Mononuclear cell (primary cell): ENCODE data around the gene SLC38A8. TPM values are rescaled to one million over a fixed set of nuclear protein-coding genes. Genes with fewer than 3 reads are reported as not detected.

Experiments
- H3K27me3 ChIP-seq: 2 replicates; pipeline ENCODE4 v1.6.0; 2011; ENCODE audit warnings: low read length, control low read depth; ENCODE audit not compliant: insufficient read depth
- H3K4me1 ChIP-seq: 2 replicates; pipeline ENCODE4 v1.5.1; 2011; ENCODE audit warnings: mild to moderate bottlenecking, low read length, control low read depth; ENCODE audit not compliant: insufficient read depth
- H3K4me3 ChIP-seq: 2 replicates; pipeline ENCODE4 v1.5.1; 2011; ENCODE audit warnings: mild to moderate bottlenecking, low read length, moderate library complexity
- H3K9me3 ChIP-seq: 2 replicates; pipeline ENCODE4 v1.5.1; 2011; ENCODE audit warnings: low read depth, mild to moderate bottlenecking, control low read depth, low read length
- total RNA-seq: library from RNA; depleted of rRNA; stranded (reverse); fragments of >200 nt; gene quantifications from one replicate; pipeline ENCODE4 v1.2.3, GENCODE V29; 2012

The SLC38A8 gene
- total RNA-seq, 1 donor = not detected

DNA sequence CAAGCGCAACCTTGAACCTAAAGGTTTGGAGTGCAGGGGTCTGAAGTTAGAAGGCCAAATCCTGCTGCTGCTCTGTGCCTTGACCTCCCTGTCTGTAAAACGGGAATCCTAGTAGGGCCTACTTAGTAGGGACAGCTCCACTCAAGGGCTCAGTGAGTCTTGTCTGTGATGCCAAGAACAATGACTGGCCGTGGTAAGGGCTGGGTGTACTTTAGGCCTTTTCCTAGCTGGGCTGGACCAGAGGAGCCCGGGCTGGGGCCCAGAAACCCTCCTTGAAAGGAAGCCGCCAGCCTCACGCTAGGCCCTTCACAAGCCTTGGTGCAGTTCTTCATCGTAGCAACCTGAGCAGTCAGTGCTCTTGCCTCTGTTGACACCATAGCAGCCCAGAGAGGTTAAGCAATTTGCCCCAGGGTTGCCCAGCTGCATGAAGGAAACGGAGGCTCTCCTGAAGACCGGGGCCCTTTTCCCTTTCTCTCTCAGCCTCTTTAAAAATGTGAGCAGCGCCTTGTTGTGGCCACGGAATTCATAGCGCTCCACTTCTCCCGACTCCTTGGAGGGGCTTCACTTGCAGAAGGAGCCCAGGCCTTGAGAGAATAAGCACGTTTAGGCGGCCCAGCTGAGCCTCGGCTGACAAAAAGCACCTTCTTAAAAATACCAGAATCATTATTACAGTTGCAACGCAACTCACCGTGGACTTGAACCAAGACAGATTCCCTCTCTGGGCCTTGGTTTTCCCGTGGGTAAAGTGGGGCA is 70.2 kb downstream of the SLC38A8 start:
- H3K27me3 ChIP-seq = peaks cover 2% of the 10 kb centered on the region
- H3K9me3 ChIP-seq = no peaks in the 10 kb centered on the region
- no peaks in the 10 kb centered on the region for H3K4me1 ChIP-seq
- no peak overlapping the region for H3K4me3 ChIP-seq

DNA sequence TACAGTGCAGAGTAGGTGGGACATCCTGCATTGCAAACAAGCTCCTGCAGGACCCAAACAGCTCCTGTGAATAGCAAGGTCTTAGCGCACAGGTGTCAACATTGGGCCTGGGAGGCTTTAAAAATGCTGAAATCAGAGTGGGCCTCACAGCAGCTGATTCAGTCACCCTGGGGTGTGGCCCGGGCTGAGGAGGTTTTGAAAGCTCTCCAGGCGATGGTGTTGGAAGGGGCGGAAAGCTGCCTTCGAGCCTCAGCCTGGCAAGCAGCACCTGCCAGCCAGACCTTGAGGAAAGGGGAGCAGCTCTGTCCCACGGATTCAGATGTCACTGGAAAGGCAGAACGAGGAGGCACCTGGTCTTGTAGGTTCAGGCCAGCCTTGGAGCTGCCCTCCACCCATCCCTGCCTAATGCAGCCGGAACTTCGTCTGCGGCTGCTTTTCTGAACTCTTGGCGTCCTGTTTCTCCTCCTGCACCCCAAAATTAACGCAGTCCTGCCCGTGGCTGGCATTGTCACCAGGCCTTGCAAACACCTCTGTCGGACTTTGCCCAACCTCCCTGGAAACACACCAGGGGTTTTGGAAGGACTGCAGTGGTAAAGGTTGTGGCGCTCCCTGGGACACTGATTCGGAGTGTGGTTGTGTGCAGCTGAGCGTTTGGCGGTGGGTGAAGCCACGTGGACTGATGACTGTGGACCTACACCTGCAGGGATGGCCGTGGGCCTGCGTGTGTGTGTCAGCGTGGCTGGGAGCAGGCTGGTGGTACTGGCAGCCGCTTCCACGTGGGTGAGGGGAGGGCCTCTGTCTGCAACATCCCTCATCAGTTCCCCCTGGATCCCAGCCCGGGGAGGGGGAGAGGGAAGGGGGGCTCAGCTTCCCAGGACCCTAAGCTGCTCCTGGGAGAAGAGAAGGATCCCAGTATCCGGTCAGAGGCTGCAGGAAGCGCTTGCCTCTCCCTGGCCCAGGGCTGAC is 71.1 kb downstream of the SLC38A8 start:
- peaks cover 2% of the 10 kb centered on the region for H3K27me3 ChIP-seq
- H3K4me3 ChIP-seq = no peak overlapping the region

DNA sequence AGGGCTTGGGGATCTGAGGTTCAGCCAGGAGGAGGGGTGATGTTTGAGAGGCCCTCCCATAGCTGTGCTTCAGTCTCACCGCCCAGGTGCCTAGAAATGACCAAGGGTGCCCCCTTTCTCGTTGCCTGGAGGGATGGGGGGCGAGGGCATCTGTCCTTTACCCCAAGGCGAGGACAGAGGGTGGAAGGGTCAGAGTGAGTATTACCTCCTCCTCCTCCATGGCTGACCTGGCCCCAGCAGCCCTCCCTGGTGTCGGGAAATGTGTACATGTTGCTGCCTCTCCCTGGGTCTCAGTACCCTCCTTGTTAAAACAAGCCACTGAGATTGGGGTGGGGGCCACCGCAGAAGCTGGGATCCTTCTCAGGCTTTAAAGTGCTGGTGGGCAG is 72.2 kb downstream of the SLC38A8 start:
- Histone ChIP-seq H3K9me3 (no peaks in the 10 kb centered on the region), H3K4me3 (no peak overlapping the region), H3K4me1 (no peaks in the 10 kb centered on the region), H3K27me3 (peaks cover 2% of the 10 kb centered on the region)

More for the DNA sequence above, 71.1 kb downstream of the SLC38A8 start:
- no peaks in the 10 kb centered on the region for H3K9me3 ChIP-seq
- H3K4me1 ChIP-seq = no peaks in the 10 kb centered on the region

DNA sequence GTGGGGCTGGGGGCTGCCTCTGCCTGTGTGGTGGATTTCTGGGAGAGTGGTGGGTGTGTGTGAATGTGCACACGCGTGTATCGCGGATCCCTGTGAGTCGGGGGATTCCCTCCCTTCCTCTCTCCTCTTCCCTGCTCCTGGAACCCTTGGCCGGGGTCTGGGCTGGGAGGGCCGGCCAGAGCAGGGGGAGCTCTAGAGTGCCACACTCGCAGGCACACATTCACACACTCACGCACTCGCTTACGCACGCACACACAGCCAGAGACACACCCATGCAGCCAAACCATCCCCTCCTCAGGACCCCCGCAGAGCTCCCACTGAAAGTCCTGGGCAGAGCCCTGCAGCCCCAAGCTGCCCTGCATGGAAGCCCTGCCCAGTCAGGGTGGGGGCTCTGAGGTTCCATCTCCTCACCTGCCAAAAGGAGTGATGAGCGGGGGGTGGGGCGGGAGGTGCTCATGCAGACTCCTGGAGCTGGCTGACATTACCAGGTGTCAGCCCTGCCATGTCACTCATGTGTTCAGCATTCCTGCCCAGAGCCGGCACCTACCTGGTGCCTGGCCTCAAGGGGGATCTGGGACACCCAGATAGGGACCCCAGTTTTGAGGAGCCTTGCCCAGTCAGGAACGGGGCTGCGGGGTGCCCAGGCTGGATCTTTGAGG is 72.7 kb downstream of the SLC38A8 start:
- Histone ChIP-seq H3K4me3 (no peak overlapping the region), H3K27me3 (peaks cover 2% of the 10 kb centered on the region), H3K4me1 (no peaks in the 10 kb centered on the region), H3K9me3 (no peaks in the 10 kb centered on the region)

DNA sequence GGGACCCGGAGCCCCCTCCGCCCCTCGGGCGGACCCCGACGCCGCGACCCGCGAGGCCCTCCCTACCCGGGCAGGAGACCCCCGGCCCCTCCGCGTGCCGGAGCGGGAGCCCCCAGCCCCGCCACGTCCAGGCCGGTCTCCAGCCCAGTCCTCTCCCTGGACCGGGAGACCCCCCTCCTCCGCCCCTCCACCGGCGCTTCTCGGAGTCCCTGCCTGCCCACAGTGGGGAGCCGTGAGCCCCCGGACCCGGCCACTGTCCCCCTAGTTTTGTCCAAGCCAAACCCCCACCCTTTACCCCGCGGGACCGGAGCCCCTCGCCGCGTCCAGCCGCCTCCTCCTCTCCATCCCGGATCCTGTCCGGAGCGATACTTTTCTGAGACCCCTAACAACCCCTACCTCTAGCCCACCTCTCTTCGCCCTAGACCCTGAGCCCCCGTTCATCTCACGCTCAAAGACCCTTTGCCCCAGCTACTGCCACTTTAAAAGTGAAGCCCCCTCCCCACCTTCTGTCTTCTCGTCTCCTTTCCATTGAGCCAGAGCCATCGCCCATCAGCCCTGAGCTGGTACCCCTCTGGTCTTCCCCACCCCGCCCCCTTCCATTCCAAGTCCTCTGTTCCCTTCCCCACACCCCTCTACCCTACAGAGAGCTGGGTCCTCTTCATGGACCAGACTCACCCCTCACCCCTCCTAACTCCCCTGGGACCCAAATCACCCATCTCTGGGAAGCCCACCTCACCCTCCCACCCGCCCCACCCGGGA is 73.5 kb downstream of the SLC38A8 start:
- Histone ChIP-seq H3K4me3 (no peak overlapping the region), H3K9me3 (no peaks in the 10 kb centered on the region), H3K4me1 (no peaks in the 10 kb centered on the region), H3K27me3 (peaks cover 2% of the 10 kb centered on the region)

DNA sequence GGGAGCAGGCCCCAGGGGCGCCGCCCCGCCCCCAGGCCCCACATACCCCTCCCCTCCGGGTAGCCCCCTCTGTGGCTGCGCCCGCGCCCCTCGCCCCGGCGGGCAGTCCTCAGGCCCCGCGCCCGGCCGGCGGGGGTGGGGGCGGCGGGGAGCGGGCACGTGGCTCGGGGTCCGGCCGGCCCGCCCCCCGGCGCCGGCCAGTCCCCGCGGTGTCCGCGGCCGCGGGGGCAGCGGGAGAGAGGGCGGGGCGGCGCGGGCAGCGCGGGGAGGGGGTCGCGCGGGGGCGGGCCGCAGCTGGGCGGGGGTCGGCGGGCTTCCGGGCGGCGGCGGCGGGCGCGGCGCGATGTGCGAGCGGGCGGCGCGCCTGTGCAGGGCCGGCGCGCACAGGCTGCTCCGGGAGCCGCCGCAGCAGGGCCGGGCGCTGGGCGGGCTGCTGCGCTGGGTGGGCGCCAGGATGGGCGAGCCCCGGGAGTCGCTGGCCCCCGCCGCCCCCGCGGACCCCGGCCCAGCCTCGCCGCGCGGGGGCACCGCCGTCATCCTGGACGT is 74.2 kb downstream of the SLC38A8 start:
- Histone ChIP-seq H3K27me3 (peaks cover 2% of the 10 kb centered on the region), H3K9me3 (no peaks in the 10 kb centered on the region), H3K4me1 (no peaks in the 10 kb centered on the region), H3K4me3 (no peak overlapping the region)

DNA sequence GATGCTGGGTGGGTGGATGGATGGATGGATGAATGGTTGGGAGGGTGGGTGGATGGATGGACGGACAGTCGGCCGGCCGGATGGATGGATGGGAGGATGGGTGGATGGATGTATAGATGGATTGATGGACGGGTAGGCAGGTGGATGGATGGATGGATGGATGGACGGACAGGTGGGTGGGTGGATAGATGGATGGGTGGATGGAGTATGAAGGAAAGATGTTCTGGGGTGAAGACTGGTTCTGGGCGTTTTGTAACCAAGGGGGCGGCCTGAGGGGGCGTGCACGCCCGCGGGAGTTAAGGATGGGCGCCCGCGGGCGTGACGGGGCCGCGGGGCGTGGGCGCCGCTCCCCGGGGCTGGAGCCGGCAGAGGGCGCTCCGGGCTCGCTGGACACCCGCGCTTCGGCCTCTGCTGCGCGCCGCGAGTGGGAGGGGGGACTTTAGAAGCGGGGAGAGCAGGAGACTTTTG is 74.7 kb downstream of the SLC38A8 start, which contains the start of gene NECAB2:
Gene NECAB2, plus strand, starts transcription at position 407 of the 468 bp plus-strand sequence. CDS start 405 bp downstream, outside the sequence.
- peaks cover 2% of the 10 kb centered on the region for H3K27me3 ChIP-seq
- no peak within 1 kb of the TSS for H3K4me3 ChIP-seq
- H3K4me1 ChIP-seq = no peaks in the 10 kb centered on the region
- no peaks in the 10 kb centered on the region for H3K9me3 ChIP-seq

DNA sequence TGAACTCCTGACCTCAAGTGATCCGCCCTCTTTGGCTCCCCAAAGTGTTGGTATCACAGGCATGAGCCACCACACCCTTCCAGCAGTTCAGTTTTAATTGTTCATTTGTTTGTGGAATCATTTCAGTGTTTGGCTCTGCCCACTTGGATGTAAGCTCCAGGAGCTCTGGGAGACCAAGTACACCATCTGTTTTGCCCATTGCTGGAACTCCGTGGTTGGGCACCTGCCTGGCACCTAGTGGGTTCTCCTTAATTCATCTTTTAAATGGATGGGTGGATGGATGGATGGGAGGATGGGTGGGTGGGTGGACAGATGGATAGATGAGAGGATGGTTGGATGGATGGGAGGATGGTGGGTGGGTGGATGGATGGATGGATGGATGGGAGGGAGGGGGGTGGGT is 75.5 kb downstream of the SLC38A8 start:
- Histone ChIP-seq H3K4me1 (no peaks in the 10 kb centered on the region), H3K4me3 (no peak overlapping the region), H3K9me3 (no peaks in the 10 kb centered on the region), H3K27me3 (peaks cover 2% of the 10 kb centered on the region)

DNA sequence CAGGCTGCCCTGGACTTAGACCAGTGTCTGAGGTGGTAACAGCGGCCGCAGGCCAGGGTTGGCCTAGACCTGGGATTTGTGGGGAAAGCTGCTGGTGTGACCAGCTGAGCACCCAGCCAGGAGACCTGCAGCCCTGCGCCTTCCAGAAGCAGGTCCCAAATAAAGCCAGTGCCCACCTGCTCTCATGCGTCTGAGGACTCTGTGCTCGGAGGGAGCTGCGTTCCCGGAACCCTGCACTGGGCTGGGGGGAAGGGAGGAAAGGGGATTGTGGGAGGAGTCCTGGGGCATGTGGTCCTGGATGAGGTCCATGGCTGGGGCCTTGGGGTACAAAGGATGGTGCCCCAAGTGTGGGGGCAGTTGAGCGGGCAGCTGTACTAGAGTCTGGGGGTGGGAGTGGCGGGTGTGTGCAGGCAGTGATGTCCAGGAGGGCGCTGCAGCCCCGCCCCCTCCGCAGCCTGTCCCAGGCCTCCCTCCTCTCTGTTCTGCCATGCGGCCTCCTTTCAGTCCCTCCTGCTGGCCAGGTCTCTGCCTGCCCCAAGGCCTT is 76.4 kb downstream of the SLC38A8 start:
- no peaks in the 10 kb centered on the region for H3K9me3 ChIP-seq

DNA sequence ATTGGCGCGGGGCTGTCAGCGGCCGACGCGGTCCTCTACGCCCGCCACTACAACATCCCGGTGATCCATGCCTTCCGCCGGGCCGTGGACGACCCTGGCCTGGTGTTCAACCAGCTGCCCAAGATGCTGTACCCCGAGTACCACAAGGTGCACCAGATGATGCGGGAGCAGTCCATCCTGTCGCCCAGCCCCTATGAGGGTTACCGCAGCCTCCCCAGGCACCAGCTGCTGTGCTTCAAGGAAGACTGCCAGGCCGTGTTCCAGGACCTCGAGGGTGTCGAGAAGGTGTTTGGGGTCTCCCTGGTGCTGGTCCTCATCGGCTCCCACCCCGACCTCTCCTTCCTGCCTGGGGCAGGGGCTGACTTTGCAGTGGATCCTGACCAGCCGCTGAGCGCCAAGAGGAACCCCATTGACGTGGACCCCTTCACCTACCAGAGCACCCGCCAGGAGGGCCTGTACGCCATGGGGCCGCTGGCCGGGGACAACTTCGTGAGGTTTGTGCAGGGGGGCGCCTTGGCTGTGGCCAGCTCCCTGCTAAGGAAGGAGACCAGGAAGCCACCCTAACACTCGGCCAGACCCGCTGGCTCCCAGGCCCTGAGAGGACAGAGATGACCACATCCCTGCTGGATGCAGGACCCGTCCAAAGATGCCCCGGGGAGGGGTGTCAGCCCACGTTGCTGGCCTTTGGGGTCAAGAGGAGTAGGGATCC is 77.0 kb downstream of the SLC38A8 start:
- Histone ChIP-seq H3K9me3 (no peaks in the 10 kb centered on the region), H3K4me1 (no peaks in the 10 kb centered on the region), H3K27me3 (peaks cover 2% of the 10 kb centered on the region), H3K4me3 (no peak overlapping the region)

More for the DNA sequence above, 76.4 kb downstream of the SLC38A8 start:
- Histone ChIP-seq H3K27me3 (peaks cover 2% of the 10 kb centered on the region), H3K4me1 (no peaks in the 10 kb centered on the region), H3K4me3 (no peak overlapping the region)

DNA sequence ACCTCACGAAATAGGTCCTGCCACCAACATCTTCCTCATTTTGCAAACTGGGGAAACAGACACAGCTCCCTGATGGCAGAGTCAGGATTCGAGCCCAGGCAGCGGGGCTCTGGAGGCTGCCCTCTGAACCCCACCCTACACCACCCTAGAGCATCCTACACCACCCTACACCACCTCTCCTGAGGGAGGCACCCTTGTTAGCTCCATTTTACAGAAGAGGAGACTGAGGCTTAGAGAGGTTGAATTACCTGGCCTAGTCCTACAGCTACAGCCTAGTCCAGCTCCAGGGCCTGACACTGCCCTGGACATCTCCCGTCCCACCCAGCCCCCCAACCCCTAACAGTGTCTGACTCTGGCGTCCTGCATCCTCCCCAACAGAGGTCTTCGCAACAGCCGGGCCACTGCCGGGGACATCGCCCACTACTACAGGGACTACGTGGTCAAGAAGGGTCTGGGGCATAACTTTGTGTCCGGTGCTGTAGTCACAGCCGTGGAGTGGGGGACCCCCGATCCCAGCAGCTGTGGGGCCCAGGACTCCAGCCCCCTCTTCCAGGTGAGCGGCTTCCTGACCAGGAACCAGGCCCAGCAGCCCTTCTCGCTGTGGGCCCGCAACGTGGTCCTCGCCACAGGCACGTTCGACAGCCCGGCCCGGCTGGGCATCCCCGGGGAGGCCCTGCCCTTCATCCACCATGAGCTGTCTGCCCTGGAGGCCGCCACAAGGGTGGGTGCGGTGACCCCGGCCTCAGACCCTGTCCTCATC is 77.7 kb downstream of the SLC38A8 start:
- Histone ChIP-seq H3K9me3 (no peaks in the 10 kb centered on the region), H3K27me3 (peaks cover 2% of the 10 kb centered on the region), H3K4me1 (no peaks in the 10 kb centered on the region), H3K4me3 (no peak overlapping the region)

DNA sequence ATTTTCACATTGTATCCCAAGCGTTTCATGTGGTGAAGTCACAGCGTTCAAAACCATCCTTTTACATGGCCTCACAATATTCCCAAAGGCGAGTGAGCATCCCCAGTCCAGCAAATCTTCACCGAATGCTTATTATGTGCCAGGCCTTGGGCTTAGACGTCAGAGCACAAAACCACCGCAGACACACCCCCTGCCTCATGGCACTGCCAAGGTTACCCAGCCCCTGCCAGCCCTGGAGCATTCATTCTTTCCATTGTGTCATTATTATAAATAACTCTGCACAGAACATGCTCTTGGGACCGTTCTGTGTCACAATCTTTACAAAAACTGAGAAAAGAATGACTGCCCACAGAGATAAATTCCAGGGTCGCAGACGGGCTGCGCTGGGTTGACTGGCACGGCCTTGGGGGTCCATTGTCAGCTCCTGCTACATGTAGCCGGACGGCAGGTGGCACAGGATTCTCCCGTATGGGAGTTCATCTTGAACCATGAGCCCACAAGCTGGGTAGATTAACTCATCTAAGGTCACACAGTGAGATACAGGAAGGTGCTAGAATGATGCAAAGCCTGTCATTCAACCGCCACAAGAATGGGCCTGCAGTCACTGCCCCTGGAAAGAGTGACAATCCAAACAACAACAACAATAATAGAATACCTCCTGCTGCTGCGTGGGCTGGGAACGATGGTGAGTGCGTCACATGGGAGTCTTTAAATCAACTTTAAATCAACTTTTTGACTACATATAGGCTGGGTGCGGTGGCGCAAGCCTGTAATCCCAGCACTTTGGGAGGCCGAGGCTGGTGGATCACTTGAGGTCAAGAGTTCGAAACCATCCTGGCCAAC is 79.1 kb downstream of the SLC38A8 start:
- Histone ChIP-seq H3K9me3 (no peaks in the 10 kb centered on the region), H3K27me3 (no peaks in the 10 kb centered on the region), H3K4me1 (no peaks in the 10 kb centered on the region), H3K4me3 (no peak overlapping the region)
